ENCODE data around the gene ANXA2R. TPM values are rescaled to one million over a fixed set of nuclear protein-coding genes. Genes with fewer than 3 reads are reported as not detected.
A peak's percentile ranks its signal among the peaks of the same experiment; 100 is the strongest.

Gene ANXA2R
- total RNA-seq, 4 donors from 2014 or later = 1.1 to 2.7 (median 2.4) TPM

DNA sequence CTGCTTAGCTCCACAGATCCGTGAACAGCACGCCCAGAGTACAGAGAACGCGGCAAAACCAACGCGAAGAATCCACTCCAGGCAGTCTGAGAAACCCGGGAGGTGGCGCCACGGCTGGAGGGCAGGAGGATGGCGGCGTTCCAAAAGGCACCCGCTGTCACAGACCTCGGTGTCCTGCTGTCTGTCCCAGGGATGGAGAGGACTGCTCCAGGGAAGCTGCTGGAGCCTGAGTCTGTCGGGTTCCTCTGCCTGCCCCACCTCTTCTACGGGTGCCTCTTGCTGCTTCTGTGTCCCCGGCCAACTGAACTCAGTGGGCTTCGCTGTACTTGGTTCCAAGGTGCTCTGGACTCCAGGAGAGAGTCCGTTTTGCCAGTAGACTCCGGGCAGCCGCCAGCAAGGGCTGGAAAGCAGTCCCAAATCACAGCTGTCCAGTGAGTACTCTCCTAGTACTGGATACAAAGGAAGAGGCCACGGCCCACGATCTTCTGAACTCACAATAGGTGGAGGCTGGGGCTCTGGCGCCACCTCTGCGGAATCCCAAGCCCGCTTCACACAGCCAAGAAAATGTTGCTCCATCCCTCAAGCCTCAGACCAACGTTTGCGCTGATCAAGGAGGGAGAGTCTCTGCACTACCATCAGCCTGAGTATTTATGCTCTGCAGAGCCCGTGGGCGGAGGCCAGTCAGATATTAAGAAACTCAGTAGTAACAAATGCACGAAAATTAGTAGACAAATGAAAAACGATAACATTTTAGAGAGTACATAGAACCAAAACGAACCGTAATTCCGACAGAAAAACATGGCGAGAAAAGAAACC is 440 bp downstream of the ANXA2R start:
- 13 to 19% methylated on average over 34 to 35 of the region's 35 CpGs for WGBS, 2 donors
- DNase-seq (ENCODE audit: low spot score in 2 of 2) = peak; percentile 62 to 94
- H3K4me3 ChIP-seq (ENCODE audit: low read depth, poor library complexity, severe bottlenecking) = peak overlapping the region; percentile 15
- TF ChIP-seq, protein P1, sequence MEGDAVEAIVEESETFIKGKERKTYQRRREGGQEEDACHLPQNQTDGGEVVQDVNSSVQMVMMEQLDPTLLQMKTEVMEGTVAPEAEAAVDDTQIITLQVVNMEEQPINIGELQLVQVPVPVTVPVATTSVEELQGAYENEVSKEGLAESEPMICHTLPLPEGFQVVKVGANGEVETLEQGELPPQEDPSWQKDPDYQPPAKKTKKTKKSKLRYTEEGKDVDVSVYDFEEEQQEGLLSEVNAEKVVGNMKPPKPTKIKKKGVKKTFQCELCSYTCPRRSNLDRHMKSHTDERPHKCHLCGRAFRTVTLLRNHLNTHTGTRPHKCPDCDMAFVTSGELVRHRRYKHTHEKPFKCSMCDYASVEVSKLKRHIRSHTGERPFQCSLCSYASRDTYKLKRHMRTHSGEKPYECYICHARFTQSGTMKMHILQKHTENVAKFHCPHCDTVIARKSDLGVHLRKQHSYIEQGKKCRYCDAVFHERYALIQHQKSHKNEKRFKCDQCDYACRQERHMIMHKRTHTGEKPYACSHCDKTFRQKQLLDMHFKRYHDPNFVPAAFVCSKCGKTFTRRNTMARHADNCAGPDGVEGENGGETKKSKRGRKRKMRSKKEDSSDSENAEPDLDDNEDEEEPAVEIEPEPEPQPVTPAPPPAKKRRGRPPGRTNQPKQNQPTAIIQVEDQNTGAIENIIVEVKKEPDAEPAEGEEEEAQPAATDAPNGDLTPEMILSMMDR (IDR thresholded peaks at IDR 0.05) = no peak
- TF ChIP-seq POLR2A (IDR thresholded peaks at IDR 0.05) = no peak
- intact Hi-C loops (cut with DNase I; ENCODE audit: low total_unique reads) = no loop called here

DNA sequence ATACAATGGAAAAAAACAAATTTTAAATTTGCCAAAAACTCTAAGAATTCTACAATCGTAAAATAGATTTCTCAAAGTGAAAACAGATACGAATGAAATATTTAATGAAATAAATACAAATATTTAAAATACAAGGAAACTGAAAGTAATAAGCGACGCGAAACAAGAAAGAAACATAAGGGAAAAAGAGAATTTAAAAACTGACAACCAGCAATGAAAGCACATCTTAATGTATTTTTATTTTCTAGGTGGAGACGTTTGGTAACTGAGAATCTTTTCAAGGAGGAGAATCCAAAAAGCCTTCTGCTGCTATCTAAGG is 1.0 kb downstream of the ANXA2R start:
- TF ChIP-seq, protein P1 (IDR thresholded peaks at IDR 0.05) = no peak
- no peak for TF ChIP-seq POLR2A (IDR thresholded peaks at IDR 0.05)
- no peak for DNase-seq (ENCODE audit: low spot score in 2 of 2)
- intact Hi-C loops (cut with DNase I; ENCODE audit: low total_unique reads) = no loop called here
- H3K4me3 ChIP-seq (ENCODE audit: low read depth, poor library complexity, severe bottlenecking) = peak overlapping the region; percentile 15
- 49 to 66% methylated on average over 6 of the region's 6 CpGs for WGBS, 2 donors

DNA sequence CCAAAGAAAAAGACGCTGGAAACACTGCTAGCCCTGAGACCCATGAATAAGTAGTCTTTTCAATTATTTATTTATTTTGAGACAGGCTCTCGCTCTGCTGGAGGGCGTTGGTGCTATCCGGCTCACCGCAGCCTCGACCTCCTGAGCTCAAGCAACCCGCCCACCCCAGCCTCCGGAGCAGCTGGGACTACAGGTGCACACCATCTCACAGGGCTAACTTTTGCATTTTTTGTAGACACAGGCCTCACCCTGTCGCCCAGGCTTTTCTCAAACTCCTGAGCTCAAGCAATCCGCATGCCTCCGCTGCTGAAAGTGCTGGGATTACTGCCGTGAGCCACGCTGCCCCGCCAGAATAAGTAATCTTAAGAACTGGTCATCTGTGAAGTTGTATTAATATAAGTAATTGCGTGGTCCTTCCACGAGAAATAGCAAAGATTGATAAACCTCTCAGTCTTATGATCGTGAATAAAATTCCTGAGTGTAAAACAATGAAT is 1.6 kb downstream of the ANXA2R start:
- intact Hi-C loops (cut with DNase I; ENCODE audit: low total_unique reads) = no loop called here
- DNase-seq (ENCODE audit: low spot score in 2 of 2) = no peak
- no peak overlapping the region for H3K4me3 ChIP-seq (ENCODE audit: low read depth, poor library complexity, severe bottlenecking)
- TF ChIP-seq POLR2A (IDR thresholded peaks at IDR 0.05) = no peak
- TF ChIP-seq, protein P1 (IDR thresholded peaks at IDR 0.05) = no peak
- WGBS, 2 donors = 53 to 57% methylated on average over 17 of the region's 17 CpGs

DNA sequence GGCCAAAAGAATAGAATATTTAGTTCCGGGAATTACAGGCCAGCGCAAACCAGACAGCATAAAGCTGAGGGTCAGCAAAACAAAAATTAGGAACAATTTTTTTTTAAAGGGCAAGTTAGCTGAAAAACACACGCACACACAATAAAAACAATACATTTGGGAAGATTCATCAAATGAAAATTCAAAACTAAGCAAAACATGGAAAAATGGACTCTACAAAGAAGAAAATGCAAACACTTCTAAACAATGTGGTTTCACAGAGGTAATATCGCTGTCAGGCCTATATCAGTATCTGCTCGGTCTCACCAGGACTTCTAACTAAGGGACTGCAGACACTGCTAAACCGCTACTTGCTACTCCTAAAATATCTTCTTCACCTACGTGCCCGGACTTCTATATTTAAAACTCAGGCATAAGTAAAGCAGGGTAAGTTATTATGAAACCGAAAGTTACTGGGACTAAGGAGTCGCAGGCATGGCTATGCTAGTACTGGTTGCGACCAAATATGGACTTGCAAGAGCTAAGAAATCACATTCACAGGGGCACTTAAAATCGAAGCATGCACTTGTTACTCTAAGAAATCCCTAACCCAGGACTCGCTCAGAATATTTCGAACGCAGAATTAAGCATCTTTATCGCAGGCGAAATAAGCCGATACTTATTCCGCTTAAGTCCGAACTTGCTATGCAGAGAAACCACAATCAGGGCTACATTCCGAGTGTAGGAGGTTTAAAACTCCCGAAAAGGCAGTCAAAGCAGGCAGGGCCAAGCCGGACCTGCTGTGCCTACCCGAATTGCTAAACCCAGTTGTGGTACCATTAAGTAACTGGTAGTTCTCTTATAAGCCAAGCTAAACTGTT is 2.3 kb downstream of the ANXA2R start:
- TF ChIP-seq, protein P1 (IDR thresholded peaks at IDR 0.05) = no peak
- no peak for TF ChIP-seq POLR2A (IDR thresholded peaks at IDR 0.05)
- H3K4me3 ChIP-seq (ENCODE audit: low read depth, poor library complexity, severe bottlenecking) = no peak overlapping the region
- WGBS, 2 donors = 39% methylated on average over 24 of the region's 24 CpGs
- intact Hi-C loops (cut with DNase I; ENCODE audit: low total_unique reads) = no loop called here
- no peak for DNase-seq (ENCODE audit: low spot score in 2 of 2)

DNA sequence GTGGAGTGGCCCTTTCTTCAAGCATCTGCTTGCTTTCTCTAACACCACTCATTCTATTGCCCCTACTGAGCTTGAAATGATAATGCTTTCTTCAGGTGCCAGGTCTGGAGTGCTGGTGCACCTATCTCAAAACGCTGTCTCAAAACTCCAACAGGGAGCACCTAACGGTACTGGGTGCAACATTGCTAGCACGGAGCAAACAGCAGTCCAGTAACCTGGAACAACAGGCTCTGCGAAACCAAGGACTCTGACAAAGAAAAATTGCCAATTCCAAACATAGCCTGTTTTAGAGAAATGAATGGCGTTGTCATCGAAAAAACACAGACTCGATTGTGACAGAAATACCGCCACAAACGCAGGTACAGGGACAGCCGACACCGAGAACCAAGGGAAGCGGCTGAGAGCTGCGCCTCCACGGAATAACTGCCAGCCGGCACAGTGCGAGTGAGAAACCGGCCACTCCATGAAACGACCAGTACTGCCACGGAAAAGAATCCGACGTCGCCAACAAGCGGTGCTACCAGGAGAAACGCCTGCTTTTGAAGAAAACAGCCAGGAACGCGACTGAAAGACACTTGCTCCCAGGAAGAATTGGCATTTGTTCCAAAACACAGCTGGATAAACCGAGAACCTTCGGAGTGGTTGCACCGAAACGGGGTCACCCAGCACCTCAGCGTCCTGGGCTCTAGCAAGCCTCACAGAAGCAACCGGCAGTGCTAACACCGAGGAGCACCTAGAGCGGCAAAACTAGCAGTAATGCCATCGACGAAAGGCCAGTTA is 3.1 kb downstream of the ANXA2R start:
- intact Hi-C loops (cut with DNase I; ENCODE audit: low total_unique reads) = no loop called here
- H3K4me3 ChIP-seq (ENCODE audit: low read depth, poor library complexity, severe bottlenecking) = no peak overlapping the region
- DNase-seq (ENCODE audit: low spot score in 2 of 2) = peak in 1 of 2 donors; percentile 82
- no peak for TF ChIP-seq POLR2A (IDR thresholded peaks at IDR 0.05)
- TF ChIP-seq, protein P1 (IDR thresholded peaks at IDR 0.05) = no peak
- 46 to 47% methylated on average over 36 of the region's 36 CpGs for WGBS, 2 donors
